Activated T-cell treated with anti-CD3 and anti-CD28 coated beads for 48 hours (primary cell): ENCODE data around the gene GPR78.
A peak's percentile ranks its signal among the peaks of the same experiment; 100 is the strongest.

ENCODE experiments used
- DNase-seq: peaks from one replicate; pipeline ENCODE4 v3.0.0-alpha.2; 2020; ENCODE audit warnings: low read depth

Gene GPR78

DNA sequence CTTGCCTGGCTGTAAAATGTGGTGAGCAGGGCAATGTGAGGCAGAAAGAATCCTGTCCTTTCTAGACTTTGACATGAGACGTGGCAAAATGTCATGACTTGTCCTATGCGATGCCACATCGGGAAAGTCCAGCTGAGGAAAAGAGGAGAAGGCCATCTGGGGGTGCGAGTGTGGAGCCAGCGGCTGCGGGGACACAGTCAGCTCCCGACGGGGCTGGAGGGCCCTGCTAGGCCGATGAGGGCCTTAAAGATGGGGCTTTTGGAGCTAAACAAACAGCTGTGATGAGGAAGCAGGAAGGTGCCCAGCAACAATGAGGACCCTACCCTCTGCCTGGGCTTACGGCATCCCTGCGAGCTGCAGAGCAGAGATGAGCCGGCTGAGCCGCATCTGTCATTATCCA is 20.1 kb downstream of the GPR78 start:
- DNase-seq = no peak

DNA sequence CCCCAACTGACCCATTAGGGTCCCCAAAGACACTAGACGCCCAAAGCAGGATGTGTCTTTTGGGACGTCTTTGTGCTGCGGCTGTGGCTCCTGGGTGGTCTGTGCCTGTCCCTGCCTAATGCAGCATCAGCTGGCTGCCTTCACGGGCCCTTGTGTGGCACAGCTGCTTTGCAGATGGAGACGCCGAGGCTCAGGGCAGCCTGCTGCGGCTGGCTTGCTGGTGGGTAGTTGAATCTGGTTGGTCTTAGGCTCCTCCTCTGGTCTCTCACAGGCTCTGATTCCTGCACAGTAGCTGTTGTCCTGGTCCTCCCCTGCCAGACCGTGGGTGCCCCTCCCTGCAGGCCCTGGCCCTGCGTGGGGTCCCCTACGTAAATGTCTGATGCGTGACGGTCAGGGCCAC is 20.5 kb downstream of the GPR78 start:
- DNase-seq = no peak

DNA sequence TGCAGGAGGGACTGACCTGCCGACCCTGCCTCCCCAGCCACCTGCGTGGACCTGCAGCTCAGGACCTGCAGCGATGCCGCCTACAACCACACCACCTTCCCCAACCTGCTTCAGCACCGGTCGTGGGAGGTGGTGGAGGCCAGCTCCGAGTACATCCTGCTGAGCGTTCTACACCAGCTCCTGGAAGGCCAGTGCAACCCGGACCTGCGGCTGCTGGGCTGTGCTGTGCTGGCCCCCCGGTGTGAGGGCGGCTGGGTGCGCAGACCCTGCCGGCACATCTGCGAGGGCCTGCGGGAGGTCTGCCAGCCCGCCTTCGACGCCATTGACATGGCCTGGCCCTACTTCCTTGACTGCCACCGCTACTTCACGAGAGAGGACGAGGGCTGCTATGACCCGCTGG is 20.9 kb downstream of the GPR78 start:
- no peak for DNase-seq

- no peak for DNase-seq
Measured at GRCh38 chr4:8601556-8601955, 21.4 kb downstream of the GPR78 start.

GRCh38 chr4:8602686-8603430 is 22.7 kb downstream of the GPR78 start:
- DNase-seq = no peak

- DNase-seq = no peak
Measured at GRCh38 chr4:8603931-8604330, 23.7 kb downstream of the GPR78 start.

GRCh38 chr4:8605289-8605688 is 25.1 kb downstream of the GPR78 start:
- no peak for DNase-seq

- no peak for DNase-seq
Measured at GRCh38 chr4:8606476-8606875, 26.3 kb downstream of the GPR78 start.

- DNase-seq = no peak
Measured at GRCh38 chr4:8606966-8607365, 26.8 kb downstream of the GPR78 start.

- peak; percentile 42 for DNase-seq
Measured at GRCh38 chr4:8607603-8608481, 27.6 kb downstream of the GPR78 start.

- no peak for DNase-seq
Measured at GRCh38 chr4:8608714-8609391, 28.7 kb downstream of the GPR78 start.

DNA sequence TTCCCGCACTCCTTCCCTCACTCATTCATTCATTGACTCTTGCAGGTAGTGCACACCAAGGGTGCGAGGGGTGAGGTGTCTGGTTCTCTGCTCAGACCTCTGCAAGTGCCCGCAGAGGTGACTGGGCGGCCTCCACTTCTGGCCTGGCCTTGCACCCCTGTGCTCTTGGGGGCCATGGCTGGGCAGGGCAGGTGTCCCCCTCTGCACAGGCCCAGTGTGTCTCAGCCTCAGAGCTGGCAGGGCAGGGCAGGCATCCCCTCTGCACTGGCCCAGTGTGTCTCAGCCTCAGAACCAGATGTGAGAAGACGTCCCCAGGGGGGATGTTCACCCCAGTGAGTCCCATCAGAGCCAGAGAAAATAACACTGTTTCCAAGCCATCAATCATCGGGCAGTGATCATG is 29.2 kb downstream of the GPR78 start:
- no peak for DNase-seq

DNA sequence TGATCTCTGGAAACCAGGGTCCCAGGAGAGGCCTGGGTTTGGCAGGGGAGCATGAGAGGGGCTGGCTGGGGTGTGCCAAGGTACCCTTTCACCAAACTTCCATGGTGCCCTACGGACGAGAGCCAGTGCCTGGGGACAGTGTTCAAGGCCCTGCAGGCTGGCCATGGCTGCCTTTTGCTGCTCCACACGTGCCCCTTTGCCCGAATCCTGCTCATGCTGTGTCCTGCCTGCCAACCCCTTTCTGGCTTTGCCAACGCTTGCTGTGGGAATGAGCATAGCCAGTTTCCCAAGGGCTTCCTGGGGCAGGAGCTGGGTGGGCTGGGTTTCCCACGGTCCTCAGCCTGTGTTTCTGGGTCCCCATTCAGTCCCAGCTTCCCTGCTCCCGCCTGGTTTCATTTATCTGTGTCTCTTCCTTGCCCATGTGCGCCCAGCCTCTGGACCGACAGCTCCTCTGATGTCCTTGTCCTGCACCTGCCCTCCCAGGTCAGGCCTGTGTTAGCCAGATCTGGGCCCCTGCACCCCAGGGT is 29.7 kb downstream of the GPR78 start:
- no peak for DNase-seq

- no peak for DNase-seq
Measured at GRCh38 chr4:8610858-8611616, 30.8 kb downstream of the GPR78 start.

GRCh38 chr4:8612646-8613045 is 32.5 kb downstream of the GPR78 start:
- DNase-seq = no peak

GRCh38 chr4:8613421-8614364 is 33.5 kb downstream of the GPR78 start:
- no peak for DNase-seq

DNA sequence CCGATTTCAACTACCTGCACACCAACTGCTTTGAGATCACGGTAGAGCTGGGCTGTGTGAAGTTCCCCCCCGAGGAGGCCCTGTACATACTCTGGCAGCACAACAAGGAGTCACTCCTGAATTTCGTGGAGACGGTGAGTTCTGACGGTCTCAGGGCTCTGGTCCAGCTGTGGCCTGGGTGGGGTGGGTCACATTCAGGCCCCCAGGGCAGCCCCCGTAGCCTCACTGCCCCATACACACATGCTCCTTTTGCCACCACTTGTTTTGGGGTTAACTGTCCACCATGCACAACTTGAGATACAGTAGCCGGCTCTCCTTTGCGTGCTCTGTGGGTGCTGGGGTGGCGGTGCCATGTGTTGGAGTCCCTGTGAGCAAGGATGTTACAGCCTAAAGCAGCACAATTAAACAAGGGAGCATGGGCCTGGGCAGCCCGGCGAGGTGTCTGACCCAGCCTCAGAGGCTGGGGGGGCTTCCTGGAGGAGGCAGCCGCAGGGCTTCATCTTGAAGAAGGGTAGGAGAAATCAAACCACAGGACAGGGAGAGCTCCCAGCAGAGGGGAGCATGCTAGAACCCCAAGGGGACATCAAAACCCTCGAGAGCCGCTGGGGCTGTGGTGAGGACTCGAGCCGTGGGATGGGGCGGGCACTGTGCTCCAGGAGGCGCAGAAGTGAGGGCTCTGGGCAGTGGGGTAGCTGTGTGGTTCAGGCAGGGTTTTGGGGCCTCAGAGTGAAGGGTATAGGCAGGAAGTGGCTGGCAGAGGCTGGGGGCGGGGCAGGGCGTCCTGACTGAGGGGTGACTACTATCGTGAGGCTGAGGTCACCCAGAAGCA is 34.4 kb downstream of the GPR78 start:
- DNase-seq = no peak

DNA sequence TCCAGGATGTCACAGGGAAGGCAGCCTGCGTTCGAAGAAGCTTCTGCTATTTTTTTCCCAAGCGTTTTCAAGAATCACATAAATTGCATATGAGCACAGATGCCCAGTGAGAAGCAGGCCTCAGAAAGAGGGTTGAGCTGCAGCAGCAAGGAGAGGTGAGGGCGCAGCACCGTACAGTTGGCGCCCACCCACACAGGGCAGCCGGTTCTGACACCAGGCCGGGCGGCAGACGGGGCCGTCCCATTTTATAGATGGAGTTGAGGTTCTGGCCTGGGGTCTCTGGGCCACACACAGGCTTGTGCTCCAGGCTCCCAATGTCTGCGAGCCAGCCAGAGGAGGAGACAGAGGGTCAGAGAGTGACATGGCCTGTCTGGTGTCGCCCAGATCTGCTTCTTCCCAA is 35.2 kb downstream of the GPR78 start:
- no peak for DNase-seq

GRCh38 chr4:8615921-8616787 is 36.0 kb downstream of the GPR78 start:
- no peak for DNase-seq
